Neuronal stem cell (in vitro differentiated cells): ENCODE measurements around the gene FAM186B.

Experiments
- DNase-seq: peaks from one replicate; pipeline ENCODE4 v3.0.0-alpha.2; 2013; ENCODE audit warnings: low spot score
- H2AFZ ChIP-seq: one replicate; pipeline ENCODE4 v1.6.1; 2013; ENCODE audit warnings: mild to moderate bottlenecking, low read length, inconsistent platforms
- H2AK5ac ChIP-seq: 2 replicates; pipeline ENCODE4 v1.6.1; 2013; ENCODE audit warnings: low read depth, mild to moderate bottlenecking, inconsistent platforms, low read length, moderate library complexity, mixed read lengths
- H2BK120ac ChIP-seq: 2 replicates; pipeline ENCODE4 v1.6.1; 2013; ENCODE audit warnings: low read depth, mild to moderate bottlenecking, inconsistent platforms, low read length, moderate library complexity, mixed read lengths
- H2BK12ac ChIP-seq: one replicate; pipeline ENCODE4 v1.6.1; 2013; ENCODE audit warnings: low read length, inconsistent platforms
- H2BK15ac ChIP-seq: 2 replicates; pipeline ENCODE4 v1.6.1; 2013; ENCODE audit warnings: mild to moderate bottlenecking, low read length, inconsistent platforms, mixed read lengths
- H2BK5ac ChIP-seq: one replicate; pipeline ENCODE4 v1.6.1; 2013; ENCODE audit warnings: inconsistent platforms, mild to moderate bottlenecking, low read length, moderate library complexity
- H3K14ac ChIP-seq: one replicate; pipeline ENCODE4 v1.6.1; 2013; ENCODE audit warnings: low read length, inconsistent platforms
- H3K18ac ChIP-seq: 2 replicates; pipeline ENCODE4 v1.6.1; 2013; ENCODE audit warnings: low read length, inconsistent platforms
- H3K23ac ChIP-seq: 2 replicates; pipeline ENCODE4 v1.6.1; 2013; ENCODE audit warnings: low read depth, mild to moderate bottlenecking, mixed read lengths, low read length, inconsistent platforms; ENCODE audit not compliant: poor library complexity
- H3K27ac ChIP-seq: replicated peaks from 3 replicates; pipeline ENCODE4 v1.5.1; 2013; ENCODE audit warnings: low read length, inconsistent platforms
- H3K27me3 ChIP-seq, 3 experiments: 2 replicates each; pipeline ENCODE4 v1.6.1; 2013; ENCODE audit warnings: low read length in 3 of 3, mild to moderate bottlenecking in 2 of 3, inconsistent platforms in 1 of 3, low read depth in 1 of 3, mixed read lengths in 1 of 3, moderate library complexity in 1 of 3; ENCODE audit not compliant: control insufficient read depth in 3 of 3, insufficient read depth in 3 of 3
- H3K36me3 ChIP-seq, 2 donors: replicated peaks in 1 of 2; 2 replicates each; pipeline ENCODE4 v1.6.1; 2013; ENCODE audit warnings: low read length in 2 of 2; ENCODE audit not compliant: control insufficient read depth in 2 of 2, insufficient read depth in 2 of 2
- H3K4ac ChIP-seq: 2 replicates; pipeline ENCODE4 v1.6.1; 2013; ENCODE audit warnings: inconsistent platforms, mild to moderate bottlenecking, low read length, moderate library complexity
- H3K4me1 ChIP-seq, 2 donors: 1 replicate in 1 of 2; 2 replicates in 1 of 2; pipeline ENCODE4 v1.6.1; 2013; ENCODE audit warnings: low read length in 2 of 2, low read depth in 1 of 2; ENCODE audit not compliant: control insufficient read depth in 2 of 2, insufficient read depth in 1 of 2
- H3K4me2 ChIP-seq: one replicate; pipeline ENCODE4 v1.6.1; 2013; ENCODE audit warnings: mild to moderate bottlenecking, low read length, inconsistent platforms; ENCODE audit not compliant: insufficient read depth, poor library complexity, severe bottlenecking
- H3K4me3 ChIP-seq, 2 donors: 2 replicates each; pipeline ENCODE4 v1.5.1; 2013; ENCODE audit warnings: low read length in 2 of 2, mild to moderate bottlenecking in 2 of 2, inconsistent platforms in 1 of 2, moderate library complexity in 1 of 2
- H3K79me1 ChIP-seq: one replicate; pipeline ENCODE4 v1.6.1; 2013; ENCODE audit warnings: low read depth, mild to moderate bottlenecking, inconsistent platforms, low read length, moderate library complexity
- H3K9ac ChIP-seq: one replicate; pipeline ENCODE4 v1.6.1; 2013; ENCODE audit warnings: mild to moderate bottlenecking, low read depth, low read length, inconsistent platforms; ENCODE audit not compliant: poor library complexity
- H3K9me3 ChIP-seq, 2 donors: replicated peaks in 1 of 2; 2 replicates each; pipeline versions ENCODE3 to v1.6.1; 2013; ENCODE audit warnings: low read length in 2 of 2, mild to moderate bottlenecking in 2 of 2, inconsistent platforms in 1 of 2, low read depth in 1 of 2, mixed read lengths in 1 of 2, moderate library complexity in 1 of 2; ENCODE audit not compliant: control insufficient read depth in 2 of 2, insufficient read depth in 1 of 2
- H4K8ac ChIP-seq: one replicate; pipeline ENCODE4 v1.6.1; 2013; ENCODE audit warnings: low read depth, mild to moderate bottlenecking, inconsistent platforms, low read length, moderate library complexity
- H4K91ac ChIP-seq: one replicate; pipeline ENCODE4 v1.6.1; 2013; ENCODE audit warnings: low read length, low read depth, mild to moderate bottlenecking, inconsistent platforms; ENCODE audit not compliant: poor library complexity
- WGBS, 2 donors: extraction: QIAGEN DNeasy Blood & Tissue Kit; methylation state at CpG; one replicate each; pipeline ENCODE4 v1.1.7; 2013; ENCODE audit warnings: missing lambda C conversion rate in 2 of 2, mixed read lengths in 1 of 2; ENCODE audit not compliant: insufficient read length in 2 of 2, insufficient replicate concordance in 1 of 2; ENCODE audit errors: extremely low coverage in 2 of 2; 5-methylcytosine and 5-hydroxymethylcytosine counted together

Gene FAM186B

GRCh38 chr12:49632401-49632800, 27.0 kb upstream of the FAM186B start:
- Histone ChIP-seq H4K91ac (no peak overlapping the region), H3K4ac (no peak overlapping the region), H3K9ac (no peak overlapping the region), H3K27ac (no peak overlapping the region), H2BK12ac (no peak overlapping the region), H2BK120ac (no peak overlapping the region), H3K23ac (no peak overlapping the region), H2BK5ac (no peak overlapping the region), H2AK5ac (no peak overlapping the region), H4K8ac (no peak overlapping the region), H3K9me3 (no peaks in the 10 kb centered on the region), H3K18ac (no peak overlapping the region), H3K4me3 (no peak overlapping the region), H3K36me3 (peaks cover 6 to 40% of the 10 kb centered on the region in 2 donors), H3K4me1 (peaks cover 3 to 5% of the 10 kb centered on the region in 2 donors), H3K79me1 (no peaks in the 10 kb centered on the region), H2AFZ (no peak overlapping the region), H3K27me3 (no peaks in the 10 kb centered on the region), H3K4me2 (no peak overlapping the region), H3K14ac (no peak overlapping the region), H2BK15ac (no peak overlapping the region)
- DNase-seq = no peak
- no CpG with 5 or more reads among the region's 9 CpGs for WGBS, 2 donors

GRCh38 chr12:49631336-49631907, 26.0 kb upstream of the FAM186B start:
- no peak overlapping the region for H3K4ac ChIP-seq
- no peaks in the 10 kb centered on the region for H3K79me1 ChIP-seq
- H2AK5ac ChIP-seq = no peak overlapping the region
- H2BK120ac ChIP-seq = no peak overlapping the region
- H3K4me1 ChIP-seq = no peaks in the 10 kb centered on the region
- H3K27ac ChIP-seq = no peak overlapping the region
- H2AFZ ChIP-seq = no peak overlapping the region
- no peak overlapping the region for H2BK5ac ChIP-seq
- no peak overlapping the region for H3K14ac ChIP-seq
- H3K23ac ChIP-seq = no peak overlapping the region
- WGBS, 2 donors = no CpG with 5 or more reads among the region's 6 CpGs
- DNase-seq = no peak
- no peak overlapping the region for H3K18ac ChIP-seq
- no peaks in the 10 kb centered on the region for H3K9me3 ChIP-seq
- peaks cover 6 to 38% of the 10 kb centered on the region in 2 donors for H3K36me3 ChIP-seq
- H4K91ac ChIP-seq = no peak overlapping the region
- no peak overlapping the region for H2BK15ac ChIP-seq
- no peak overlapping the region for H4K8ac ChIP-seq
- no peak overlapping the region for H3K9ac ChIP-seq
- no peak overlapping the region for H3K4me2 ChIP-seq
- no peaks in the 10 kb centered on the region for H3K27me3 ChIP-seq
- no peak overlapping the region for H2BK12ac ChIP-seq
- no peak overlapping the region for H3K4me3 ChIP-seq

- Histone ChIP-seq H2BK5ac (no peak overlapping the region), H4K8ac (no peak overlapping the region), H2AFZ (no peak overlapping the region), H3K14ac (no peak overlapping the region), H3K36me3 (peaks cover 0 to 9% of the 10 kb centered on the region in 2 donors), H2AK5ac (no peak overlapping the region), H3K4ac (no peak overlapping the region), H2BK15ac (no peak overlapping the region), H3K9ac (no peak overlapping the region), H3K27me3 (no peaks in the 10 kb centered on the region), H3K18ac (no peak overlapping the region), H3K27ac (no peak overlapping the region), H3K79me1 (no peaks in the 10 kb centered on the region), H3K23ac (no peak overlapping the region), H3K4me2 (no peak overlapping the region), H2BK120ac (no peak overlapping the region), H3K4me3 (no peak overlapping the region), H4K91ac (no peak overlapping the region), H3K4me1 (no peaks in the 10 kb centered on the region), H2BK12ac (no peak overlapping the region), H3K9me3 (no peaks in the 10 kb centered on the region)
- WGBS, 2 donors = no CpG with 5 or more reads among the region's 3 CpGs
- no peak for DNase-seq
Measured at GRCh38 chr12:49627752-49628360, 22.4 kb upstream of the FAM186B start.

- H2BK12ac ChIP-seq = no peak overlapping the region
- peaks cover 5% of the 10 kb centered on the region in 2 donors for H3K4me1 ChIP-seq
- no peak overlapping the region for H2AFZ ChIP-seq
- no peak overlapping the region for H4K8ac ChIP-seq
- no peak overlapping the region for H3K4me3 ChIP-seq
- peaks cover 0 to 5% of the 10 kb centered on the region in 2 donors for H3K36me3 ChIP-seq
- H3K9ac ChIP-seq = no peak overlapping the region
- H3K27ac ChIP-seq = no peak overlapping the region
- H4K91ac ChIP-seq = no peak overlapping the region
- H3K9me3 ChIP-seq = no peaks in the 10 kb centered on the region
- H2BK5ac ChIP-seq = no peak overlapping the region
- no peak overlapping the region for H2BK15ac ChIP-seq
- no peak overlapping the region for H3K4ac ChIP-seq
- no peak overlapping the region for H3K18ac ChIP-seq
- no peak overlapping the region for H3K14ac ChIP-seq
- WGBS, 2 donors = no CpG with 5 or more reads among the region's 1 CpG
- no peak overlapping the region for H3K23ac ChIP-seq
- DNase-seq = no peak
- H3K4me2 ChIP-seq = no peak overlapping the region
- no peak overlapping the region for H2AK5ac ChIP-seq
- H3K27me3 ChIP-seq = no peaks in the 10 kb centered on the region
- H2BK120ac ChIP-seq = no peak overlapping the region
- no peaks in the 10 kb centered on the region for H3K79me1 ChIP-seq
Measured at GRCh38 chr12:49626836-49627235, 21.4 kb upstream of the FAM186B start.
